Measurements from ENCODE around the gene HABP4. TPM values are rescaled to one million over a fixed set of nuclear protein-coding genes. Genes with fewer than 3 reads are reported as not detected.

The HABP4 gene
- total RNA-seq, 1 donor, result 14.1 TPM

- Histone ChIP-seq H3K36me3 (ENCODE audit: insufficient read depth, low read length) (peaks cover 31% of the 10 kb centered on the region), H2AFZ (ENCODE audit: low read length) (no peak overlapping the region), H3K79me2 (ENCODE audit: insufficient read depth, low read length) (no peaks in the 10 kb centered on the region), H4K20me1 (ENCODE audit: insufficient read depth, low read length) (no peaks in the 10 kb centered on the region), H3K9me3 (ENCODE audit: low read depth, low read length) (no peaks in the 10 kb centered on the region), H3K27me3 (ENCODE audit: insufficient read depth, low read length) (no peaks in the 10 kb centered on the region), H3K4me2 (ENCODE audit: insufficient read depth, low read length) (no peak overlapping the region), H3K4me3 (ENCODE audit: insufficient read depth, low read length) (no peak overlapping the region), H3K27ac (ENCODE audit: low read depth, low read length) (no peak overlapping the region), H3K4me1 (ENCODE audit: insufficient read depth, low read length) (peaks cover 13% of the 10 kb centered on the region)
- no peak for DNase-seq (ENCODE audit: insufficient read length, low spot score, missing footprints)
- TF ChIP-seq CTCF (IDR thresholded peaks at IDR 0.05; ENCODE audit: extremely low read depth, low read depth, low read length), result no peak
Measured at GRCh38 chr9:96492993-96493531, 43.1 kb downstream of the HABP4 start.

- H4K20me1 ChIP-seq (ENCODE audit: insufficient read depth, low read length), result no peaks in the 10 kb centered on the region
- peaks cover 13% of the 10 kb centered on the region for H3K4me1 ChIP-seq (ENCODE audit: insufficient read depth, low read length)
- no peak overlapping the region for H2AFZ ChIP-seq (ENCODE audit: low read length)
- H3K27ac ChIP-seq (ENCODE audit: low read depth, low read length), result no peak overlapping the region
- peaks cover 25% of the 10 kb centered on the region for H3K36me3 ChIP-seq (ENCODE audit: insufficient read depth, low read length)
- no peaks in the 10 kb centered on the region for H3K9me3 ChIP-seq (ENCODE audit: low read depth, low read length)
- no peaks in the 10 kb centered on the region for H3K27me3 ChIP-seq (ENCODE audit: insufficient read depth, low read length)
- no peak for DNase-seq (ENCODE audit: insufficient read length, low spot score, missing footprints)
- TF ChIP-seq CTCF (IDR thresholded peaks at IDR 0.05; ENCODE audit: extremely low read depth, low read depth, low read length), result no peak
- H3K4me3 ChIP-seq (ENCODE audit: insufficient read depth, low read length), result no peak overlapping the region
- no peak overlapping the region for H3K4me2 ChIP-seq (ENCODE audit: insufficient read depth, low read length)
- no peaks in the 10 kb centered on the region for H3K79me2 ChIP-seq (ENCODE audit: insufficient read depth, low read length)
Measured at GRCh38 chr9:96493757-96494156, 43.8 kb downstream of the HABP4 start.

GRCh38 chr9:96494215-96494800, 44.3 kb downstream of the HABP4 start:
- no peaks in the 10 kb centered on the region for H3K27me3 ChIP-seq (ENCODE audit: insufficient read depth, low read length)
- peaks cover 13% of the 10 kb centered on the region for H3K4me1 ChIP-seq (ENCODE audit: insufficient read depth, low read length)
- no peak for DNase-seq (ENCODE audit: insufficient read length, low spot score, missing footprints)
- peaks cover 21% of the 10 kb centered on the region for H3K36me3 ChIP-seq (ENCODE audit: insufficient read depth, low read length)
- no peak for TF ChIP-seq CTCF (IDR thresholded peaks at IDR 0.05; ENCODE audit: extremely low read depth, low read depth, low read length)
- no peak overlapping the region for H2AFZ ChIP-seq (ENCODE audit: low read length)
- no peak overlapping the region for H3K4me3 ChIP-seq (ENCODE audit: insufficient read depth, low read length)
- no peaks in the 10 kb centered on the region for H3K9me3 ChIP-seq (ENCODE audit: low read depth, low read length)
- H3K4me2 ChIP-seq (ENCODE audit: insufficient read depth, low read length), result no peak overlapping the region
- no peaks in the 10 kb centered on the region for H4K20me1 ChIP-seq (ENCODE audit: insufficient read depth, low read length)
- H3K27ac ChIP-seq (ENCODE audit: low read depth, low read length), result no peak overlapping the region
- no peaks in the 10 kb centered on the region for H3K79me2 ChIP-seq (ENCODE audit: insufficient read depth, low read length)

GRCh38 chr9:96495341-96495740, 45.4 kb downstream of the HABP4 start:
- Histone ChIP-seq H3K36me3 (ENCODE audit: insufficient read depth, low read length) (peaks cover 15% of the 10 kb centered on the region), H3K27me3 (ENCODE audit: insufficient read depth, low read length) (no peaks in the 10 kb centered on the region), H3K4me2 (ENCODE audit: insufficient read depth, low read length) (no peak overlapping the region), H3K79me2 (ENCODE audit: insufficient read depth, low read length) (no peaks in the 10 kb centered on the region), H4K20me1 (ENCODE audit: insufficient read depth, low read length) (no peaks in the 10 kb centered on the region), H3K9me3 (ENCODE audit: low read depth, low read length) (no peaks in the 10 kb centered on the region), H3K4me3 (ENCODE audit: insufficient read depth, low read length) (no peak overlapping the region), H2AFZ (ENCODE audit: low read length) (no peak overlapping the region), H3K4me1 (ENCODE audit: insufficient read depth, low read length) (peaks cover 13% of the 10 kb centered on the region), H3K27ac (ENCODE audit: low read depth, low read length) (peak overlapping the region; percentile 54)
- TF ChIP-seq CTCF (IDR thresholded peaks at IDR 0.05; ENCODE audit: extremely low read depth, low read depth, low read length), result no peak
- DNase-seq (ENCODE audit: insufficient read length, low spot score, missing footprints), result peak; percentile 95
